ENCODE results near the gene SPAG7.

Gene SPAG7

DNA sequence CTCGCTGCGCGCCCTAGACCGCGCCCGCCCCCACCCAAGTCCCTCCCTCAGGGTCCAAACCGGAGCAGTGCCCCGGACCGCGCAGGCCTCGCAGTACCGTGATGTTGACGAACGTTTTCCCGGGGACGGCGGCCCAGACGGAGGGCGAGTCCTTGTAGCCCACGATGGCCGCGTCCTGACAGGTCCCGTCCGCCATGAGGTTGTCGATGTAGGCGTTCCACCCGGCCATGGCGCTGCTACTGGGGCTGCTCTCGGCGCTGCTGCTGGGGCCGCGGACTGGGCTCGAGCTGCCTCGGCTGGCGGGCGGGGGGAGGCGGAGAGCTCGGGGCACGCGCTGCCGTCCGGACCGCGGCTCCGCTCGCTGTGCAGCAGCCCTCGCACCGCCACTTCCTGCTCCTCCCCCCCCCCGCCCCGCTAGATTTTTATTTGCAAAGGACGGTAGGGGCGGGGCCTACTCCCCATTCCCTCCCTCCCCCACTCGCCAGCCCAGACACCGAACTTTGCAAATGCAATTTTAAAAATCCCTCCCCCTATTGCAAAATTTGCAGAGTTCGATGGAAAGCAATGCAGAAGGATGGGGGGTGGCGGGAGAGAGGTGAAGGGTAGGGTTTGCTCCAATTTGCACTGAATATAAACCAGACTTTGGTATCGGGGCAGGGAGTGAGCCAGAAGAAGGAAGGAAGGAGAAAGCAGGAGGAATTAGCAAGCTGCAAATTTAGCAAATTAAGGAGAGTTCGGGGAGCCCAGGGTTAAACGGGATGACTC lies 19.3 kb downstream of the SPAG7 start, which contains the start of gene PFN1 (continued):
- TF ChIP-seq BCL11A (tag by site-specific recombination; IDR thresholded peaks at IDR 0.05; ENCODE audit: low read depth) (peak; percentile 11; the same call in 1 of the 2 replicates), ZNF423 (tag by site-specific recombination; IDR thresholded peaks at IDR 0.05) (no peak), ZNF292 (tag by site-specific recombination; IDR thresholded peaks at IDR 0.05; ENCODE audit: borderline replicate concordance, low read depth) (no peak), ZNF335 (tag by site-specific recombination; conservative IDR thresholded peaks at IDR 0.05) (peak; percentile 95), ZNF596 (tag by site-specific recombination; IDR thresholded peaks at IDR 0.05) (no peak), SCRT1 (tag by site-specific recombination; IDR thresholded peaks at IDR 0.05; ENCODE audit: borderline replicate concordance) (no peak), ZNF426 (tag by site-specific recombination; IDR thresholded peaks at IDR 0.05) (no peak), ZNF621 (tag by site-specific recombination; IDR thresholded peaks at IDR 0.05) (no peak), ZNF549 (tag by site-specific recombination; IDR thresholded peaks at IDR 0.05) (no peak), ZNF585B (tag by site-specific recombination; IDR thresholded peaks at IDR 0.05) (peak; percentile 2; the same call in 1 of the 2 replicates), ZNF146 (tag by site-specific recombination; IDR thresholded peaks at IDR 0.05) (peak; percentile 13; the same call in 1 of the 2 replicates), ZNF404 (tag by site-specific recombination; IDR thresholded peaks at IDR 0.05) (no peak), ZBTB7A (tag by site-specific recombination; IDR thresholded peaks at IDR 0.05; ENCODE audit: low read depth) (peak; percentile 80), ZNF157 (tag by site-specific recombination; IDR thresholded peaks at IDR 0.05) (no peak), ELK4 (IDR thresholded peaks at IDR 0.05; ENCODE audit: borderline replicate concordance, low read depth, low read length) (no peak), ZXDB (tag by site-specific recombination; IDR thresholded peaks at IDR 0.05) (peak; percentile 5; the same call in 1 of the 2 replicates), ZNF112 (tag by site-specific recombination; IDR thresholded peaks at IDR 0.05) (no peak), ZNF558 (tag by site-specific recombination; IDR thresholded peaks at IDR 0.05) (0 out of 2 replicates have a peak, but pooled peaks have one; percentile 42), ZNF169 (tag by site-specific recombination; IDR thresholded peaks at IDR 0.05) (0 out of 2 replicates have a peak, but pooled peaks have one; percentile 41), ZBTB21 (tag by site-specific recombination; IDR thresholded peaks at IDR 0.05) (no peak), ZNF391 (tag by site-specific recombination; IDR thresholded peaks at IDR 0.05; ENCODE audit: borderline replicate concordance, low read depth) (peak; percentile 57), ZFP37 (tag by site-specific recombination; IDR thresholded peaks at IDR 0.05) (peak; percentile 22; the same call in 1 of the 2 replicates), PRDM6 (tag by site-specific recombination; IDR thresholded peaks at IDR 0.05) (no peak)
- TF ChIP-seq, protein P1, sequence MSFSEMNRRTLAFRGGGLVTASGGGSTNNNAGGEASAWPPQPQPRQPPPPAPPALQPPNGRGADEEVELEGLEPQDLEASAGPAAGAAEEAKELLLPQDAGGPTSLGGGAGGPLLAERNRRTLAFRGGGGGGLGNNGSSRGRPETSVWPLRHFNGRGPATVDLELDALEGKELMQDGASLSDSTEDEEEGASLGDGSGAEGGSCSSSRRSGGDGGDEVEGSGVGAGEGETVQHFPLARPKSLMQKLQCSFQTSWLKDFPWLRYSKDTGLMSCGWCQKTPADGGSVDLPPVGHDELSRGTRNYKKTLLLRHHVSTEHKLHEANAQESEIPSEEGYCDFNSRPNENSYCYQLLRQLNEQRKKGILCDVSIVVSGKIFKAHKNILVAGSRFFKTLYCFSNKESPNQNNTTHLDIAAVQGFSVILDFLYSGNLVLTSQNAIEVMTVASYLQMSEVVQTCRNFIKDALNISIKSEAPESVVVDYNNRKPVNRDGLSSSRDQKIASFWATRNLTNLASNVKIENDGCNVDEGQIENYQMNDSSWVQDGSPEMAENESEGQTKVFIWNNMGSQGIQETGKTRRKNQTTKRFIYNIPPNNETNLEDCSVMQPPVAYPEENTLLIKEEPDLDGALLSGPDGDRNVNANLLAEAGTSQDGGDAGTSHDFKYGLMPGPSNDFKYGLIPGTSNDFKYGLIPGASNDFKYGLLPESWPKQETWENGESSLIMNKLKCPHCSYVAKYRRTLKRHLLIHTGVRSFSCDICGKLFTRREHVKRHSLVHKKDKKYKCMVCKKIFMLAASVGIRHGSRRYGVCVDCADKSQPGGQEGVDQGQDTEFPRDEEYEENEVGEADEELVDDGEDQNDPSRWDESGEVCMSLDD (tag by site-specific recombination; IDR thresholded peaks at IDR 0.05), result peak; percentile 75
- TF ChIP-seq, protein P2, sequence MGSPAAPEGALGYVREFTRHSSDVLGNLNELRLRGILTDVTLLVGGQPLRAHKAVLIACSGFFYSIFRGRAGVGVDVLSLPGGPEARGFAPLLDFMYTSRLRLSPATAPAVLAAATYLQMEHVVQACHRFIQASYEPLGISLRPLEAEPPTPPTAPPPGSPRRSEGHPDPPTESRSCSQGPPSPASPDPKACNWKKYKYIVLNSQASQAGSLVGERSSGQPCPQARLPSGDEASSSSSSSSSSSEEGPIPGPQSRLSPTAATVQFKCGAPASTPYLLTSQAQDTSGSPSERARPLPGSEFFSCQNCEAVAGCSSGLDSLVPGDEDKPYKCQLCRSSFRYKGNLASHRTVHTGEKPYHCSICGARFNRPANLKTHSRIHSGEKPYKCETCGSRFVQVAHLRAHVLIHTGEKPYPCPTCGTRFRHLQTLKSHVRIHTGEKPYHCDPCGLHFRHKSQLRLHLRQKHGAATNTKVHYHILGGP (tag by site-specific recombination; IDR thresholded peaks at IDR 0.05), result no peak
- TF ChIP-seq, protein P3, sequence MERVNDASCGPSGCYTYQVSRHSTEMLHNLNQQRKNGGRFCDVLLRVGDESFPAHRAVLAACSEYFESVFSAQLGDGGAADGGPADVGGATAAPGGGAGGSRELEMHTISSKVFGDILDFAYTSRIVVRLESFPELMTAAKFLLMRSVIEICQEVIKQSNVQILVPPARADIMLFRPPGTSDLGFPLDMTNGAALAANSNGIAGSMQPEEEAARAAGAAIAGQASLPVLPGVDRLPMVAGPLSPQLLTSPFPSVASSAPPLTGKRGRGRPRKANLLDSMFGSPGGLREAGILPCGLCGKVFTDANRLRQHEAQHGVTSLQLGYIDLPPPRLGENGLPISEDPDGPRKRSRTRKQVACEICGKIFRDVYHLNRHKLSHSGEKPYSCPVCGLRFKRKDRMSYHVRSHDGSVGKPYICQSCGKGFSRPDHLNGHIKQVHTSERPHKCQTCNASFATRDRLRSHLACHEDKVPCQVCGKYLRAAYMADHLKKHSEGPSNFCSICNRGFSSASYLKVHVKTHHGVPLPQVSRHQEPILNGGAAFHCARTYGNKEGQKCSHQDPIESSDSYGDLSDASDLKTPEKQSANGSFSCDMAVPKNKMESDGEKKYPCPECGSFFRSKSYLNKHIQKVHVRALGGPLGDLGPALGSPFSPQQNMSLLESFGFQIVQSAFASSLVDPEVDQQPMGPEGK (tag by site-specific recombination; IDR thresholded peaks at IDR 0.05), result peak; percentile 82
- TF ChIP-seq, protein P4, sequence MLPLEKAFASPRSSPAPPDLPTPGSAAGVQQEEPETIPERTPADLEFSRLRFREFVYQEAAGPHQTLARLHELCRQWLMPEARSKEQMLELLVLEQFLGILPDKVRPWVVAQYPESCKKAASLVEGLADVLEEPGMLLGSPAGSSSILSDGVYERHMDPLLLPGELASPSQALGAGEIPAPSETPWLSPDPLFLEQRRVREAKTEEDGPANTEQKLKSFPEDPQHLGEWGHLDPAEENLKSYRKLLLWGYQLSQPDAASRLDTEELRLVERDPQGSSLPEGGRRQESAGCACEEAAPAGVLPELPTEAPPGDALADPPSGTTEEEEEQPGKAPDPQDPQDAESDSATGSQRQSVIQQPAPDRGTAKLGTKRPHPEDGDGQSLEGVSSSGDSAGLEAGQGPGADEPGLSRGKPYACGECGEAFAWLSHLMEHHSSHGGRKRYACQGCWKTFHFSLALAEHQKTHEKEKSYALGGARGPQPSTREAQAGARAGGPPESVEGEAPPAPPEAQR (tag by site-specific recombination; IDR thresholded peaks at IDR 0.05), result 0 out of 2 replicates have a peak, but pooled peaks have one; percentile 46
